Ovary (tissue), 3 donors: Measurements from ENCODE around the gene MRGPRX4.

Experiments
- CTCF ChIP-seq, 3 donors: fragments of 450-650 bp in 2 of 3; fragments of 200-600 bp in 1 of 3; IDR thresholded peaks; one replicate each; pipeline versions ENCODE4 v1.5.1 to v1.8.0; 2016 to 2022; ENCODE audit warnings: antibody characterized with exemption in 3 of 3, mild to moderate bottlenecking in 1 of 3
- EP300 ChIP-seq: sonication (generic); formaldehyde crosslinking; IDR thresholded peaks from one replicate; pipeline ENCODE4 v1.6.1; 2017; ENCODE audit warnings: antibody characterized with exemption
- POLR2A ChIP-seq: fragments of 450-650 bp; IDR thresholded peaks from one replicate; pipeline ENCODE4 v1.6.1; 2017; ENCODE audit warnings: antibody characterized with exemption, mild to moderate bottlenecking, moderate library complexity
- donor health status: DM: no; HTN: no; CAD: no.

DNA sequence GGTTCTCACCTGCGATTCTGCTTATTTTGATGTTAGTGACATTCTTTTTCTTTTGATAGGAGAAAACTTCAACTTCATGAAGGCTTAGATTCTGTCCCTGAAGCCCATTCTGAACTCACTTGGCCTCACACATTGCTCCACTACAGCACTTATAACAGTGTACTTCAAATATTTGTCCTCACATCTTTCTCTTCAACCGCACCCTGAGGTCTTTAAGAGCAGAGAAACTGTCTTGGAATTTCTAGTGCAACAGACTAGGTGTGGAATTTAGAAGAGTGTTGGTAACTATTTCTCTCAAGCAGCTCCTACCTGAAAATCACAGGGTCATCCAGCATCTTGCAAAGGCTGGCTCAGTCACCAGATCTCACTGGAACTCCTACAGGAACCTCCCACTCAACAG lies 32.5 kb upstream of the MRGPRX4 start:
- TF ChIP-seq CTCF (IDR thresholded peaks at IDR 0.05) = no peak
- no peak for TF ChIP-seq POLR2A
- no peak for TF ChIP-seq EP300
